GM23248 (cell line): ENCODE data around the gene TMPRSS15. TPM values are rescaled to one million over a fixed set of nuclear protein-coding genes. Genes with fewer than 3 reads are reported as not detected.
"Not testable (repeated sequence)": the region's sequence is repeated elsewhere in the genome, so short reads cannot be mapped to it uniquely, and the experiment has no call there.

Experiments
- DNase-seq: peaks from one replicate; pipeline ENCODE4 v3.0.0-alpha.2; 2015
- H2AFZ ChIP-seq: fragments of 200-600 bp; sonication (generic); 2 replicates; pipeline ENCODE4 v1.6.1; 2016; ENCODE audit warnings: antibody characterized with exemption
- H3F3A ChIP-seq: fragments of 200-600 bp; sonication (generic); 2 replicates; pipeline ENCODE4 v1.6.1; 2016; ENCODE audit warnings: mild to moderate bottlenecking, antibody characterized with exemption, mixed run types; ENCODE audit not compliant: insufficient read depth
- H3K27ac ChIP-seq: fragments of 200-600 bp; sonication (generic); 2 replicates; pipeline ENCODE4 v1.5.1; 2016; ENCODE audit warnings: mild to moderate bottlenecking
- H3K27me3 ChIP-seq: fragments of 200-600 bp; sonication (generic); replicated peaks from 2 replicates; pipeline ENCODE4 v1.6.1; 2016; ENCODE audit warnings: mild to moderate bottlenecking; ENCODE audit not compliant: insufficient read depth
- H3K36me3 ChIP-seq: fragments of 200-600 bp; sonication (generic); 2 replicates; pipeline ENCODE4 v1.6.1; 2016; ENCODE audit warnings: low read depth, mild to moderate bottlenecking
- H3K4me1 ChIP-seq: fragments of 200-600 bp; sonication (generic); 2 replicates; pipeline ENCODE4 v1.6.1; 2016; ENCODE audit warnings: mild to moderate bottlenecking; ENCODE audit not compliant: insufficient read depth
- H3K4me2 ChIP-seq: fragments of 200-600 bp; sonication (generic); one replicate; pipeline ENCODE4 v1.6.1; 2016; ENCODE audit warnings: mild to moderate bottlenecking; ENCODE audit not compliant: unreplicated experiment
- H3K4me3 ChIP-seq: fragments of 200-600 bp; sonication (generic); 2 replicates; pipeline ENCODE4 v1.5.1; 2016; ENCODE audit warnings: mild to moderate bottlenecking
- H3K79me2 ChIP-seq: fragments of 200-600 bp; sonication (generic); 2 replicates; pipeline ENCODE4 v1.6.1; 2016; ENCODE audit warnings: mild to moderate bottlenecking; ENCODE audit not compliant: insufficient read depth
- H3K9ac ChIP-seq: fragments of 200-600 bp; sonication (generic); 2 replicates; pipeline ENCODE4 v1.6.1; 2016; ENCODE audit warnings: mild to moderate bottlenecking
- H3K9me2 ChIP-seq: fragments of 200-600 bp; sonication (generic); 2 replicates; pipeline ENCODE4 v1.6.1; 2016; ENCODE audit warnings: mixed run types, mild to moderate bottlenecking, moderate library complexity; ENCODE audit not compliant: insufficient read depth
- H3K9me3 ChIP-seq: fragments of 200-600 bp; sonication (generic); one replicate; pipeline ENCODE4 v1.6.1; 2017; ENCODE audit warnings: low read depth
- H4K20me1 ChIP-seq: fragments of 200-600 bp; sonication (generic); 2 replicates; pipeline ENCODE4 v1.6.0; 2016; ENCODE audit not compliant: insufficient read depth
- EZH2 ChIP-seq: fragments of 200-600 bp; sonication (generic); IDR thresholded peaks from 2 replicates; pipeline ENCODE4 v1.6.1; 2018; ENCODE audit warnings: antibody characterized with exemption, mild to moderate bottlenecking; ENCODE audit not compliant: insufficient read depth, poor library complexity, severe bottlenecking
- EZH2phosphoT487 ChIP-seq: fragments of 200-600 bp; sonication (generic); IDR thresholded peaks from 2 replicates; pipeline ENCODE4 v1.6.1; 2018; ENCODE audit warnings: antibody characterized with exemption, moderate library complexity, mild to moderate bottlenecking, low read depth; ENCODE audit not compliant: insufficient read depth
- WGBS, 2 experiments: methylation state at CpG; one replicate each; pipeline ENCODE4 v1.1.6; 2015 to 2017; ENCODE audit warnings: low lambda C conversion rate in 2 of 2, low coverage in 1 of 2; ENCODE audit errors: missing lambda C conversion rate in 2 of 2; 5-methylcytosine and 5-hydroxymethylcytosine counted together
- in situ Hi-C: fragments of 300-500 bp; cut with MboI; formaldehyde crosslinking; loops from 2 replicates; pipeline ENCODE4 v1.15.0; 2020
- polyA plus RNA-seq: library from polyadenylated mRNA; unstranded; fragments of >200 nt; fragmentation: Nextera tagmentation; extraction: Ambion mirVana; gene quantifications from 2 replicates; pipeline ENCODE4 v1.2.1, GENCODE V29; 2016
- total RNA-seq: library from RNA; depleted of rRNA; stranded (reverse); fragments of >200 nt; shearing (Covaris generic); gene quantifications from 2 replicates; pipeline ENCODE4 v1.2.3, GENCODE V29; 2014

TMPRSS15 gene
- total and polyA plus RNA-seq, 2 experiments from 2014 or later = not detected

DNA sequence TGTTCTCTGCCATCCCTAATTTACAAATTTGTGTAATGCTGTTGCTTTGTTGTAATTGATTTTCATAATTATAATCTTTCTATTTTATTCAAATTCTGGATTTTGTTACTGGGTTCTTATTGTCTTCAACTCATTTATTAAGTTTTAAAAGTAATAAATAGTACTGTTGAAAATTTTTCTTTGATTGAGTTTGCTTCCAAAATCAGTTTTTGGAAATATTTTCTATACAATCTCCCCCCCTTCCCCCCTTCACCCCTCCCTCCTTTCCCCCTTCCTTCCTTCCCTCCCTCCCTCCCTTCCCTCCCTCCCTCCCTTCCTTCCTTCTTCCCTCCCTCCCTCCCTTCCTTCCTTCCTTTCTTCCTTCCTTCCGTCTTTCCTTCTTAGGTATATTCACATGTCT, 6.0 kb upstream of the TMPRSS15 start:
- H3K4me1 ChIP-seq = no peaks in the 10 kb centered on the region
- no peak overlapping the region for H3K9ac ChIP-seq
- no peaks in the 10 kb centered on the region for H3K9me2 ChIP-seq
- TF ChIP-seq EZH2phosphoT487 (no peak), EZH2 (no peak)
- 32 to 71% methylated on average over 1 of the region's 1 CpG for WGBS, 2 experiments
- H2AFZ ChIP-seq = no peak overlapping the region
- H3K27ac ChIP-seq = no peak overlapping the region
- in situ Hi-C loops = no loop called here
- H3K79me2 ChIP-seq = no peaks in the 10 kb centered on the region
- DNase-seq = no peak
- H4K20me1 ChIP-seq = no peaks in the 10 kb centered on the region
- H3K4me3 ChIP-seq = no peak overlapping the region
- H3K27me3 ChIP-seq = no peaks in the 10 kb centered on the region
- no peaks in the 10 kb centered on the region for H3F3A ChIP-seq
- H3K4me2 ChIP-seq = no peak overlapping the region
- H3K36me3 ChIP-seq = no peaks in the 10 kb centered on the region
- H3K9me3 ChIP-seq = no peaks in the 10 kb centered on the region

GRCh38 chr21:18398843-18399242, 4.7 kb downstream of the TMPRSS15 start:
- WGBS, 2 experiments = 22 to 25% methylated on average over 5 of the region's 5 CpGs
- no peaks in the 10 kb centered on the region for H4K20me1 ChIP-seq
- H3K79me2 ChIP-seq = no peaks in the 10 kb centered on the region
- H3K9me2 ChIP-seq = no peaks in the 10 kb centered on the region
- H2AFZ ChIP-seq = no peak overlapping the region
- H3K4me1 ChIP-seq = no peaks in the 10 kb centered on the region
- H3K27ac ChIP-seq = no peak overlapping the region
- no peaks in the 10 kb centered on the region for H3K27me3 ChIP-seq
- no peak overlapping the region for H3K9ac ChIP-seq
- H3K4me2 ChIP-seq = no peak overlapping the region
- in situ Hi-C loops = no loop called here
- no peak overlapping the region for H3K4me3 ChIP-seq
- no peaks in the 10 kb centered on the region for H3K36me3 ChIP-seq
- H3F3A ChIP-seq = no peaks in the 10 kb centered on the region
- no peak for DNase-seq
- H3K9me3 ChIP-seq = no peaks in the 10 kb centered on the region
- TF ChIP-seq EZH2 = no peak
- no peak for TF ChIP-seq EZH2phosphoT487

DNA sequence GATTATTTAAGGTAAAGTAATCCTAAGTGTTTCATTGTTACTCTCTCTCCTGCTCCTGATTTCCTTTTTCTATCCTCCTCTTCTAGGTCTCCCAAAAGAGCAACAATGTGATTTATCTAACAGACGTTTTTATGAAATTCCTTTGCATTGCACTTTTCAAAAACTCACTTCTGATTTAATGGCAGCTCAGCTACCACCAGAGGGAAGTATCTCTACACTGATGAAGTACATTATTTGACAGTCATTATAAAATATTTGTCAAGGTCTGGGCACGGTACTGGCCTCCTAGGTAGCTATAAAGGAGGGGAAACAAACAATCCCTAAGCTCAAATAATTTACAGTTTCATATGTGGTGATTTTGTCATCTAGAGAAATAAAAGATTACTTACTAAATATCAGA, 15.6 kb downstream of the TMPRSS15 start:
- H4K20me1 ChIP-seq = no peaks in the 10 kb centered on the region
- in situ Hi-C loops = no loop called here
- H3F3A ChIP-seq = no peaks in the 10 kb centered on the region
- H3K4me1 ChIP-seq = no peaks in the 10 kb centered on the region
- no peak for DNase-seq
- no peaks in the 10 kb centered on the region for H3K27me3 ChIP-seq
- H3K9me3 ChIP-seq = no peaks in the 10 kb centered on the region
- H3K27ac ChIP-seq = no peak overlapping the region
- H3K36me3 ChIP-seq = no peaks in the 10 kb centered on the region
- no peak overlapping the region for H3K4me2 ChIP-seq
- H2AFZ ChIP-seq = no peak overlapping the region
- no peak overlapping the region for H3K4me3 ChIP-seq
- WGBS, 2 experiments = 0 to 3% methylated on average over 2 of the region's 2 CpGs
- no peaks in the 10 kb centered on the region for H3K79me2 ChIP-seq
- no peak overlapping the region for H3K9ac ChIP-seq
- no peaks in the 10 kb centered on the region for H3K9me2 ChIP-seq
- no peak for TF ChIP-seq EZH2phosphoT487
- no peak for TF ChIP-seq EZH2

GRCh38 chr21:18384771-18385170, 18.8 kb downstream of the TMPRSS15 start:
- no peak overlapping the region for H3K27ac ChIP-seq
- no peaks in the 10 kb centered on the region for H3K27me3 ChIP-seq
- 0 to 2% methylated on average over 1 of the region's 1 CpG for WGBS, 2 experiments
- no peak overlapping the region for H2AFZ ChIP-seq
- no peaks in the 10 kb centered on the region for H3K4me1 ChIP-seq
- H3K4me2 ChIP-seq = no peak overlapping the region
- H3K9ac ChIP-seq = no peak overlapping the region
- H3K36me3 ChIP-seq = no peaks in the 10 kb centered on the region
- no peaks in the 10 kb centered on the region for H3K9me2 ChIP-seq
- no peak overlapping the region for H3K4me3 ChIP-seq
- peak; percentile 6 for DNase-seq
- H3F3A ChIP-seq = no peaks in the 10 kb centered on the region
- no peaks in the 10 kb centered on the region for H3K9me3 ChIP-seq
- H4K20me1 ChIP-seq = no peaks in the 10 kb centered on the region
- in situ Hi-C loops = no loop called here
- TF ChIP-seq EZH2phosphoT487 (no peak), EZH2 (no peak)
- H3K79me2 ChIP-seq = no peaks in the 10 kb centered on the region

GRCh38 chr21:18382934-18383619, 20.5 kb downstream of the TMPRSS15 start:
- H3K4me3 ChIP-seq, H4K20me1 ChIP-seq, in situ Hi-C loops, H3K27ac ChIP-seq, H3F3A ChIP-seq, H3K27me3 ChIP-seq, DNase-seq, H3K4me2 ChIP-seq, H3K9ac ChIP-seq, H3K79me2 ChIP-seq, H3K9me2 ChIP-seq, H2AFZ ChIP-seq, H3K36me3 ChIP-seq, H3K4me1 ChIP-seq, H3K9me3 ChIP-seq: not testable (repeated sequence)
- 10 to 16% methylated on average over 4 of the region's 4 CpGs for WGBS, 2 experiments
